ENCODE data around the gene IRGQ. TPM values are rescaled to one million over a fixed set of nuclear protein-coding genes. Genes with fewer than 3 reads are reported as not detected.
A peak's percentile ranks its signal among the peaks of the same experiment; 100 is the strongest.

The IRGQ gene
- total RNA-seq, 2 experiments from 2014 or later: 19.8 to 24.6 TPM

DNA sequence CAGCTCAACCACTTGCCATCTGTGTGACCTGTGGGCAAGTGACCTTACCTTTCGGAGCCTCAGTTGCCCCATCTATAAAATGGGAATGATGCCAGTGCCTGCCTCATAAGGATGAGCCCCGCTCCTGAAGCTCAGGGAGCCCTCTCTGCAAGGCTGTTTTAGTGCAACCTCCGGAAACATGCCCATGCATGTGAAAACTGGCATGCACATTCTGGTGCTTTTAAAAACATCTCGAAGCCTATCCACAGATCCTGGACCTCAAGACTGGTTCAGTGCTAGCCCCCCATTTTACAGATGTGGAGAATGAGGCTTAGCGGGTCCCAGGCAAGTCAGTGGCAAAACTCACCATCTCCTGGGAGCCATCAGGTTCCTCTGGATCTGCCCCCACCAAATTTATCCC is 38.1 kb upstream of the IRGQ start:
- DNase-seq: no peak
- Mint-ChIP-seq H3K36me3 (no peaks in the 10 kb centered on the region), H3K4me3 (no peak overlapping the region)

DNA sequence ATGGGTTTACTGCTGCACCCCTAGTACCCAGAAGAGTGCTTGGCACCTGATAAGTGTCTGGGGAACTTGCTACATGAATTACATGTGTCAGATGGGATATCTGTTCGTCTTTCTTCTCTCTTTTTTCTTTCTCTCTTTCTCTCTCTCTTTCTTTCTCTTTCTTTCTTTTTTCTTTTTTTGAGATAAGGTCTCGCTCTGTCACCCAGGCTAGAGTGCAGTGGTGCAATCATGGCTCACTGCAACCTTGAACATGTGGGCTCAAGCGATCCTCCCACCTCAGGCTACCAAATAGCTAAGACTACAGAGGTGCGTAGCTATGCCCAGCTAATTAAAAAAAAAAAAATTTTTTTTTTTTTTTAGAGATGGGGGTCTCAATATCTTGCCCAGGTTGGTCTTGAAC is 37.6 kb upstream of the IRGQ start:
- H3K27me3 Mint-ChIP-seq: peaks cover 37% of the 10 kb centered on the region
- H3K27ac Mint-ChIP-seq: no peak overlapping the region
- H3K4me3 Mint-ChIP-seq: no peak overlapping the region
- no peaks in the 10 kb centered on the region for H3K4me1 Mint-ChIP-seq
- no peaks in the 10 kb centered on the region for H3K36me3 Mint-ChIP-seq
- no peaks in the 10 kb centered on the region for H3K9me3 Mint-ChIP-seq
- DNase-seq: no peak

More for the DNA sequence above, 38.1 kb upstream of the IRGQ start:
- peaks cover 1% of the 10 kb centered on the region for H3K4me1 Mint-ChIP-seq
- H3K27ac Mint-ChIP-seq: no peak overlapping the region
- no peaks in the 10 kb centered on the region for H3K9me3 Mint-ChIP-seq
- peaks cover 43% of the 10 kb centered on the region for H3K27me3 Mint-ChIP-seq

DNA sequence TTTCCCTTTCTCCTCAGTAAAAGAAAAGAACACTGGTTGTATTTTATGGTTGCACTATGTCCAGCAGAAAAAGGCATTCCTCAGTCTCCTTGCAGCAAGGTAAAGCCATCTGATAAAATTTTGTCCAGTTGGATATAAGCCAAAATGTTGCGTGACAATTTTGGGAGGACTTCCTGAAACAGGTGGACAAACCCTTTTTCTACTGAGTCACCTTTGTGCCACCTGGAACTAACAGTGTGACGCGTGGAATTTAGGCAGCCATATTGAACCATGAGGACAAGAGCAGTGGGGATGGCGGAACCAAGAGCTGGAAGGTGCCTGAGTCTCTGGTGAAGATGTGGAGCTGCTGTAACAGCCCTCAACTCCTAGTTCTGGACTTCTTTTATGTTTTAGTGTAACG is 35.6 kb upstream of the IRGQ start:
- H3K27me3 Mint-ChIP-seq: peaks cover 31% of the 10 kb centered on the region
- no peak overlapping the region for H3K4me3 Mint-ChIP-seq
- no peak overlapping the region for H3K27ac Mint-ChIP-seq
- DNase-seq: no peak
- H3K9me3 Mint-ChIP-seq: no peaks in the 10 kb centered on the region
- no peaks in the 10 kb centered on the region for H3K36me3 Mint-ChIP-seq
- H3K4me1 Mint-ChIP-seq: no peaks in the 10 kb centered on the region

DNA sequence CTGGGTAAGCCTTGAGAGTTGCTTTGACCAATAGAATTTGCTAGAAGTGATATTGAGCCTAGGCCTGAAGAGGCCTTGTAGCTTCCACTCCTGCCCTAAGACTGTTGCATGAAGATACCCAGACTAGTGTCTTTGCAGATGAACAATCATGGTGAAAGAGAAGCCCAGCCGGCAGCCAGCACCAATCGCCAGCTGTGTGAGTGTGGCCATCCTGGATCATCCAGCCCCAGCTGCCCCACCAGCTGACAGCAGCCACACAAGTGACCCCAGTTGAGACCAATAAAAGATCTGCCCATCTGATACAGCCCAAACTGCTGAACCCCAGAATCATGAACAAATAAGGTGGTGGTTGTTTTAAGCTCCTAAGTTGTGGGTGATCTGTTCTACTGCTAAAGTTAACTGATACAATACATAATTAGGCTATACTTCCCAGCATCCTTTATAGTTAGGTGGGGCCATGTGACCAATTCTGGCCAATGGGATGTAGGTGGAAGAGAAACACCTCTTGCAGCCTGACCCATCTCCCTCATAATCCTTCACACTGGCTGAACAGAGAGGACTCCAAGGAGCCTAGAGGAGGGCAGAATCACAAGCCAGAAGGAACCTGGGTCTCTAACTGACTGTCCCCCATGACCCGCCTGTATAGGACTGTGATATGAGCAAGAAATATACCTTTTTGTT is 32.9 kb upstream of the IRGQ start:
- peaks cover 10% of the 10 kb centered on the region for H3K4me1 Mint-ChIP-seq
- no peak overlapping the region for H3K27ac Mint-ChIP-seq
- H3K36me3 Mint-ChIP-seq: no peaks in the 10 kb centered on the region
- no peak for DNase-seq
- H3K4me3 Mint-ChIP-seq: no peak overlapping the region
- peaks cover 20% of the 10 kb centered on the region for H3K27me3 Mint-ChIP-seq
- no peaks in the 10 kb centered on the region for H3K9me3 Mint-ChIP-seq

DNA sequence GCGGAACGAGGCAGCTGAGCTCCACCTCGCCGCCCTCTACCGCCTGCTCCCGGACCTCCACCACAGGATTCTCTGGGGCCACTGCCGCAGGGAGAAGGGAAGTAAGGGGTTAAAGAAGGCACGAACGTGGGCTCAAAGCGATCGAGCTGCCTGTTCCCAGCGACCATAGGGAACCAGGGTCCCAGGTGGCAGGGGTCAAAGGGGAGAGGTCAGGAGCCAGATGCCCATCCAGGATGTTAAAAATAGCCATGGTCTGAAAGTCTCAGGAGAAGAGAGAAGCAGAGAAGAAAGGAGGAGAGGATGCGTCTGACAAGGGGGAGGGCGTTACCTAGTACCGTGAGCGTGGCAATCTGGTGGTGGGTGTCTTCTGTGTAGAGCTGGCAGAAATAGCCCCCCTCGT is 30.9 kb upstream of the IRGQ start:
- Mint-ChIP-seq H3K4me1 (peaks cover 10% of the 10 kb centered on the region), H3K4me3 (no peak overlapping the region), H3K36me3 (no peaks in the 10 kb centered on the region), H3K9me3 (no peaks in the 10 kb centered on the region), H3K27me3 (peaks cover 17% of the 10 kb centered on the region), H3K27ac (no peak overlapping the region)
- DNase-seq: no peak

DNA sequence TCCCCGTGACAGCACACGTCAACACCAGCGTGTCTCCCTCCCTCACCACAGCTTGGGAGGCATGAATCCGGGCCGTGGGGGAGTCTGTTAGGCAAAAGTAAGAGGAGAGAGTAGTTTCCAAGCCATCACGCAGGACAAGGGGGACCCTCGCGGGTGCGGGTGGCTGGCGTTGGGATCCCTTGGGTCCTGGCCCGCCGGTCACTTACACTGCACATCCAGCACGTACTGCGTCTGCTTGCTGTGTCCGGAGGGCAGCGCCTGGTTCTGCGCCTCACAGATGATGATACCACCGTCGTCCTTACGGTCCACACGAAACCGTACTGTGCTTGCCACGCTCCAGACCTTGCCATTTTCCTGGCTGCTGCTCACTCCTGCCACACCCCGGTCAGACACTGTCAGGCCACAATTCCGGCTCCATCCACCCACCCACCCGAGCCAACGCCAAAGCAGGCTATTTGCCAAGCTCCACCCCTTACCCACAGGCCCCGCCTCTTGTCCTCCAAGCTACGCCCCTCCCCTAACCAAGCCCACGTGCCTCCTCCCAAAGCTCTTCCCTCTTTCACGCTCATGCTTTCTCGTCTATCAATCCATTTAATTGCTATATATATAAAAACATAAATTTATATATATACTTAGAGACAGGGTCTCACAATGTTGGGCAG is 30.1 kb upstream of the IRGQ start:
- DNase-seq: peak; percentile 27
- H3K27ac Mint-ChIP-seq: no peak overlapping the region
- H3K9me3 Mint-ChIP-seq: no peaks in the 10 kb centered on the region
- H3K4me1 Mint-ChIP-seq: peaks cover 12% of the 10 kb centered on the region
- H3K4me3 Mint-ChIP-seq: no peak overlapping the region
- H3K36me3 Mint-ChIP-seq: no peaks in the 10 kb centered on the region
- H3K27me3 Mint-ChIP-seq: peaks cover 17% of the 10 kb centered on the region

DNA sequence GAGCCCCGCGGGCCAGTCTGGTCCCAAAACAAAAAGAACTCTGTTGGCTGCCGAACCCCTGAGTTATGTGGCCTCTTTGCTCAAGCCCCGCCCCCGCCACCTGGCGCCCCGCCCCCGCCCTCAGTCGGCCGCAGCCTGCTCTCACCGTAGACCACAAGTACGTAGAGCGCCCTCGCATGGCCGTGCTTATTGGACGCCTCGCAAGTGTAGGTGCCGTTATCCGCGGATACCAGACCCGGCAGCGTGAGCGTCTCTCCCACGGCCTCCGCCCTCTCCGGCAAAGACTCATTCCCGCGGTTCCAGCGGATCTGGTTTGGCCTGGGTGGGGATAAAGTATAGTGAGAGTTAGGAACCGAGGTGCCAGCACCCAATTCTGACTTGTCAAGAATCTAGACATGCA is 29.0 kb upstream of the IRGQ start:
- peaks cover 3% of the 10 kb centered on the region for H3K36me3 Mint-ChIP-seq
- no peak overlapping the region for H3K27ac Mint-ChIP-seq
- peaks cover 17% of the 10 kb centered on the region for H3K27me3 Mint-ChIP-seq
- H3K9me3 Mint-ChIP-seq: no peaks in the 10 kb centered on the region
- H3K4me1 Mint-ChIP-seq: peaks cover 22% of the 10 kb centered on the region
- peak; percentile 84 for DNase-seq
- no peak overlapping the region for H3K4me3 Mint-ChIP-seq

DNA sequence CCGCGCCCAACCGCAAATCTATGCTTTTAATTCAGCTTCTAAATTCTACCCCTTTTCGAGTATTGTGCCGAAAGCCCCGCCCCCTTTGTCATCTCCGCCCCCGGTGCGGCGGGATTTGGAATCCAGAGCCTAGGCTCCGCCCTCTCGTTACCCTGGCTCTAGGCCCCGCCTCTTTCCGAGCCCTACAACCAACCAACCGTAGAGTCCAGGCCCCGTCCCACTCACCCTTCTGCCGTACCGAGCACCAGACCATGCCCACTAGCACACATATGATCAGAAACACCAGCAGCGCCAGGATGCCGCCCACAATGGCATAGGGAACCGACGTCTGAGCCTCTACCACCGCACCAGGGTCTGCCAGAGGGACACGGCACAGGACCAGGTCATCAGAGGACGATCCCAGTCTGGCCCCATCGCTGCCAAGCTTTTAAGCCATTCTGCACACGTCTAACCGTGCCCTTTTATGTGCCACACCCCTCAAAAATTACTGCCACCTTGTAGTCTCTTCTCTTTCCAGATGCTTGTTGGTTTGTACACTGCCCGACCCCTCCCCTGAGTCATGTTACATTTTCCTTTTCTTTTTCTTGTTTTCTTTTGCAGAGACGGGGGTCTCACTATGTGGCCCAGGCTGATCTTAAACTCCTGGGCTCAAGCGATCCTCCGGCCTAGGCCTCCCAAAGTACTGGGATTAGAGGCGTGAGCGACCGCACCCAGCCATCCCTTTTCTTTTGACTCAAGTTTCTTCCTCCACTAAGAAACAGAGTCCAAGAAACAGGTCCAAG is 28.1 kb upstream of the IRGQ start:
- no peak for DNase-seq
- Mint-ChIP-seq H3K36me3 (peaks cover 3% of the 10 kb centered on the region), H3K4me3 (no peak overlapping the region), H3K4me1 (peaks cover 22% of the 10 kb centered on the region), H3K27ac (no peak overlapping the region), H3K27me3 (peaks cover 17% of the 10 kb centered on the region), H3K9me3 (no peaks in the 10 kb centered on the region)

DNA sequence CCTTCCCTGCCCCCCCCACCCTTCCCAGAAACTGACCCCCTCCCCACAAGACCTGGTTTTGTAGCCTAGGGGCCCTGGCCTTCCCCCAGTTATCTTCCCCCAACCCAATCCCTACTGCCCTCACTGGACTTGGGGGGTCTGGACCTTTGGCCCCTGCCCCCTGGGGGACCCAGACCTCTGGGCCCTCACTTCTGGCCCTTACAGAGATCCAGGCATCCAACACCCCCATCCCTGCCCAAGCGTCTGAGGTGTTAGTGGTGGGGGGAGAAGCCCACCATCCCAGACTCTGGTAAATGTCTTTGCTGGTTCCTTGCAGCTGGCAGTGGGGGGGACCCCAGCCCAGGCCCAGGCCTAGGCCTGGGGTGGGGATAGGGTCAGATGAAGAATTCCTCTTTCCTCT is 27.0 kb upstream of the IRGQ start:
- Mint-ChIP-seq H3K36me3 (peaks cover 3% of the 10 kb centered on the region), H3K9me3 (no peaks in the 10 kb centered on the region), H3K27ac (no peak overlapping the region), H3K27me3 (peaks cover 17% of the 10 kb centered on the region), H3K4me3 (no peak overlapping the region), H3K4me1 (peaks cover 22% of the 10 kb centered on the region)
- DNase-seq: no peak

DNA sequence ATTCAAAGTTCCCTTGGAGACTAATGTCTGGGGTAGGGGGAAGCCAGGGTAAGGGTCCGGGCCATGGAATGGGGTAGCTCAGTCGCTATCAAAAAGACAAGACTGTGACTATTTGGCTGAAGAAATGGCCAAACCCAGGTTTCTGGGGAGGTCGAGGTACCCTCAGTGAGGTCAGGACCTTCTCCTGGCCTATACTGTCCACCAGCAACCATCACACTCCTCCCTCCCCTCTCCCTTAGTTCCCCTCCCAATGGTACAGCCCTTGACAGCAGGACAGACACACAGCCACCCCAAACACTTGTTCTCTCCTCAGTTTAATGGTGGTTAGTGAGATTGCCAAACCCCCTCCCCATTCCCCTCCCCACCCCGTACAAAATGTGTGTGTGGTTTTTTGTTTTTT is 26.1 kb upstream of the IRGQ start:
- peaks cover 11% of the 10 kb centered on the region for H3K27me3 Mint-ChIP-seq
- peaks cover 22% of the 10 kb centered on the region for H3K4me1 Mint-ChIP-seq
- no peak for DNase-seq
- peaks cover 3% of the 10 kb centered on the region for H3K36me3 Mint-ChIP-seq
- H3K4me3 Mint-ChIP-seq: no peak overlapping the region
- H3K27ac Mint-ChIP-seq: no peak overlapping the region
- no peaks in the 10 kb centered on the region for H3K9me3 Mint-ChIP-seq

DNA sequence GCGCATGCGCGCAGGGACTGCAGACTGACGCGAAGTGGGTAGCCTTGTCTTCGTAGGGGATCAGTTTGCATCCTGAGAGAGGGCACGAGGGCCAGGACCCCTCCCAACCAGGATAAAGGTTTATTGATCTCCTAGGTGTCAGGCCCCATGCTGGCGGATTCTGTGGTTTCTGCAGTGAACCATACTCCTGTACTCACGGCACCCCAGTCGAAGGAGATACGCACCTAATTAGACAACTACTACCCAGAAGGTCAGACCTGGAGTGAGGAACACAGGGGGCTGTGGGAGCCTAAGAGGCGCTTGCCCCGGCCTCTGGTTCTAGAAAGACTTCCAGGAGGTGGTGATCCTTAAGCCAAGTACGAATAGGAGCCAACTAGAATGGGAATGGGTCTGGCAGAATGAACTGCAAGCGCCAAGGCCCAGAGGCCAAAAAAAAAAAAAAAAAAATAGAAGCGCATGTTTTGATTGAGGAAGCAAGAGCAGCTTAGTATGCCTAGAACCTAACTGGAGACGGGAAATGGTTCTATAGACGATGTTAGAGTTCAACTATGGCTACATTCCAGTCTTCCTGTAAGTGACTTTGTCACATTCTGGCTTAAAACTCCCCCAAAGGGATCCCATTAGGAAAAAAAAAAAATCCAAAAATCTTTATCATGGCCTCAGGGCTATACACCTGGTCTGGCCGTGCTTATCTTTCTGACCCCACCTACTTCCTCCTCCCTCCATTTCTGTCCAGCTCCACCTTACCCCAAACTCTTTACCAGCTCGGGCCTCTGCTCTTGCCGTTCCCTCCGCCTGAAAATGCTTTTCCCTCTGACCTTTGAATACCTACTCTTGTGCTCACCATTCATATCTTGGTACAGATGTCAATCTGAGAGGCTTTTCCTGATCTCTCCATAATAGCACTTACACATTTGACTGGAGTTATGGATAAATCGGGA is 24.4 kb upstream of the IRGQ start:
- H3K4me1 Mint-ChIP-seq: peaks cover 26% of the 10 kb centered on the region
- H3K9me3 Mint-ChIP-seq: no peaks in the 10 kb centered on the region
- peaks cover 3% of the 10 kb centered on the region for H3K36me3 Mint-ChIP-seq
- peak; percentile 87 for DNase-seq
- H3K27ac Mint-ChIP-seq: peak overlapping the region; percentile 99
- H3K4me3 Mint-ChIP-seq: peak overlapping the region; percentile 95
- H3K27me3 Mint-ChIP-seq: no peaks in the 10 kb centered on the region

DNA sequence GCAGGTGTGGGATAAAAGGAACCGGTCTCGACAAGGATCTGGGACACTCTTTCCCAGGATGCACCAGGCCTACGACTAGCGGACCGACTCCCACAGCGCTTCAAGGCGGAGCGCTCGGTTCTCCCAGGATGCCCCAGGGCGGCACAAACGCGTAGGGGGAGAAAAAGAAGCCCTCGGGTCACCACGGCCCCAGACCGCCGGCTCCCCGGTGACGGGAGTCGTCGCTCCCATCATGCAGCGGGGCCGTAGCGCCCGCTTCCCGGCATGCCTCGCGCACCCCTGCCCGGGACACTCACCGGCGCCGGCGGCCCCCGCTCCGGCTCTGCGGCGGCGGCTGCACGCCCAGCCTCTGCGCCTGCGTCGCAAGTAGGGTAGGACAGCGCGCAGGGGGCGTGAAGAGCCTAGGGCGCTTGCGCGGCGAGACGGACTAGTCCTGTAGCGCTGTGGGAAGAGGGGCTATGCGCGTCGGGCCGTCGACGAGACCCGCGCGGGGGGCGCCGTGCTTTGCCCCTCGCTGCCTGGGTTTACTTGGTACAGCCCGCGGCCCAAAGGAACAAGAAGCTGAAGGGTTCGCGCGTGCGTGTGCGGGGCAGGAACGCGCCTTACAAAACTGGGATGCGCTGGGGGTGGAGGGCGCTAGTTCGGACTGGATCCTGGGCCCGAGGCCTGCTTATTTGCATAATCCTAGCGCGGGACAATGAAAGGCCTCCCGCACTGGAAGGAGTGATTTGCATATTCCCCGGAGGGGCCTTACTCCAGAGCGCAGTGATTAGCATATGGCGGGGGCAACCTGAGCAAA is 23.5 kb upstream of the IRGQ start, which contains the start of gene ZNF428:
TSS of gene ZNF428 (minus strand) at position 368 of the 799 bp plus-strand sequence. CDS start 5,325 bp downstream, outside the sequence.
- Mint-ChIP-seq H3K4me3 (peak within 1 kb of the TSS; percentile 95), H3K9me3 (no peaks in the 10 kb centered on the region), H3K36me3 (peaks cover 3% of the 10 kb centered on the region), H3K27ac (peak within 1 kb of the TSS; percentile 99), H3K4me1 (peaks cover 19% of the 10 kb centered on the region), H3K27me3 (no peaks in the 10 kb centered on the region)
- DNase-seq: peak; percentile 94

DNA sequence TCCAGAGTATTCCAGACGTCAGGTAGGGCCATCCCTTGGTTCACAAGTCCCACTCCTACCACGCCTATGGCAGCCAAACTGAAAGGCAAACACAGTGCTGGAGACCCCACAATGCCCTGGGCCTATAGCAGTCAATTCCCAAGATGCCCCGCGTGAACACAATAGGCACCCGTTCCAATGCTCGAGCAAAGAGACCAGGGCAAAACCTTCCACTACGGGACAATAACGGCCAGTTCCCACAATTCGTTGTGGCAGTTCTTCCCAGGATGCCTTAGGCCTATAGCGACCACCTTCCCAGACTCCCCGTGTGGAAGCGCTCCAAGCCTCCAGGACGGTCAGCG is 23.0 kb upstream of the IRGQ start:
- Mint-ChIP-seq H3K27ac (peak overlapping the region; percentile 99), H3K4me3 (peak overlapping the region; percentile 95), H3K9me3 (no peaks in the 10 kb centered on the region), H3K36me3 (peaks cover 3% of the 10 kb centered on the region), H3K4me1 (peaks cover 18% of the 10 kb centered on the region), H3K27me3 (no peaks in the 10 kb centered on the region)
- DNase-seq: peak; percentile 64

DNA sequence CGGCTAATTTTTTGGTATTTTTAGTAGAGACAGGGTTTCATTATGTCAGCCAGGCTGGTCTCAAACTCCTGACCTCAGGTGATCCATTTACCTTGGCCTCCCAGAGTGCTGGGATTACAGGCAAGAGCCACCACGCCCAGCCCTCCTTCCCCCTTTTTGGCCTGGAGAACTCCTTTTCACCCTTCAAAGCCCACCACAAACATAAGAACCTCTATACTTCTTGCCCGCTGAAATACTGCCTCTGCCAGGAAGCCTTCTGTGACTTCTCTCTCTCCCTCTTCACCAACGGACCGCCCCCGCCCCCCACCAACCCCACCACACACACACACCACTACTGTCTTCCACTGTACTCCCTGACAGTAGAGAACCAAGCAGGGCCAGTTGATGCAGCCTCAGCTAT is 21.0 kb upstream of the IRGQ start:
- peak overlapping the region; percentile 42 for H3K27ac Mint-ChIP-seq
- H3K4me1 Mint-ChIP-seq: peaks cover 18% of the 10 kb centered on the region

More for the DNA sequence above, 21.0 kb upstream of the IRGQ start:
- H3K4me3 Mint-ChIP-seq: no peak overlapping the region
- no peaks in the 10 kb centered on the region for H3K27me3 Mint-ChIP-seq
- H3K9me3 Mint-ChIP-seq: no peaks in the 10 kb centered on the region
- no peak for DNase-seq
- peaks cover 6% of the 10 kb centered on the region for H3K36me3 Mint-ChIP-seq

Data from activated naive CD8-positive, alpha-beta T cell treated with anti-CD3 and anti-CD28 coated beads for 36 hours (primary cell).